NCI-H2227 (cell line): ENCODE results near the gene ZSWIM6.

Experiments
- DNase-seq: peaks from one replicate; lab custom pipeline; 2025; ENCODE audit not compliant: unreplicated experiment; lab: John Stamatoyannopoulos, UW

The ZSWIM6 gene

DNA sequence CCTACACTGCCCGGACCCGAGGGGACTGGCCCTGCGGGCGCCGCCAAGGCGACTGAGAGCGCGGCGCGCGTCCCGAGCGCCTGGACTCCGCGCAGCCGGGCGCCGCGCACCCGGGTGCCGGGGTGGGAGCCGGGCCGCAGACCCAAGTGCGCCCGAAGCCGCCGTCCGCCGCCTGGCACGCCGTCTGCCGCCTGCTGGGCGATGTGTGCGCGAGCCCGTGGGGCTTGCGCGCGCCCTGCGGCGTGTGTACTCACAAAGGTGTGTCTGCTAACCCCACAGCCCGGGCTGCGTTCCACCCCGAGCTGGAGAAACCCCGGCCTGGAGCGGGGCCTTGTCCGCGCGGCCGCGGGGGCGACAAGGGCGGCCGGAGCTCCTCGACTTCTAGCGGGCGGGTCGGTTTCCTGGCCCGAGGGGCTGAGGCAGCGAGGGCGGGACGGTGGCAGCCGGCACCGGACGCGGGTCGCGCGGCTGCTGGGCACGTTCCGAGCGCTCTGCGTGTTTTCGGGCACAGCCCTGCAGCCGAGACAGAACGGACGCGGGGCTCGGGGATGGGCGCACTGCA is 1.1 kb upstream of the ZSWIM6 start:
- DNase-seq, result peak; percentile 75

DNA sequence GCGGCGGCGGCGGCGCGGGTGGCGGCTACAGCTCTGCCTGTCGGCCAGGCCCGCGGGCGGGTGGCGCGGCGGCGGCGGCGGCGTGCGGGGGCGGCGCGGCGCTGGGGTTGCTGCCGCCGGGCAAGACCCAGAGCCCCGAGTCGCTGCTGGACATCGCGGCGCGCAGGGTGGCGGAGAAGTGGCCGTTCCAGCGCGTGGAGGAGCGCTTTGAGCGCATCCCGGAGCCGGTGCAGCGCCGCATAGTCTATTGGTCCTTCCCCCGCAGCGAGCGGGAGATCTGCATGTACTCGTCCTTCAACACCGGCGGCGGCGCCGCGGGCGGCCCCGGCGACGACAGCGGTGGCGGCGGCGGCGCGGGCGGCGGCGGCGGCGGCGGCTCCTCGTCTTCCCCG is 296 bp downstream of the ZSWIM6 start:
- peak; percentile 54 for DNase-seq

- peak; percentile 42 for DNase-seq
These were observed 828 bp downstream of the ZSWIM6 start for GRCh38 chr5:61332851-61333320.

DNA sequence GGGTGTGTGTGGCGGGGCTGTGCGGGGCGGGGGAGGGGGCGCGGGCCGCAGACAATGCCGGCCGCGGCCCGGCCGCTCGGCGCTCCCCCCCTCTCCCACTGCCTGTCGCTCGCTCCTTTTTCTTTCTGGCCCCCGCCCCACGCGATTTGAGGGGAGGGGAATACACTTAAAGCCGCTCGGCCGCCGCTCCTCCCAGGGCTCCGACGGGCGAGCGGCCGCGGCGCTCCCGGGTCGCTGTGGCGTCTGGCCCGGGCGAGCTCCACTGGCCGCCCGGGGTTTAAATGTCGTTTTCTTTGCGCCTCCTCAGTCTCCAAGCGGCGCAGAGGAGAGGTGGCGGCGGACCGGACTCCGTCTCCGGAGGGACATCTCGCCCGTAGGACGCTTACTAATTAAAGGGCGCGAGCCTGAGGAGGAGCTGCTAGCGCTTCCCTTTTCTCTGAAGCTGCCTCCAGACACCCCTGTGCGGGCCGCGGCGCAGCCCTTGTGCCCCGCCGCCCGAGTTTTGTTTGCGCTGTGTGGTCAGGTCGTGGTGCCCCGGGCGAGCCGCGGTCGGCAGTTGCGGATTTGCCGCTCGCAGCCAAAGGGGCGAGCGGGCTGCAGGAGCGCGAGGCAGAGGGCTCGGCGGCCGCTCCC is 1.4 kb downstream of the ZSWIM6 start:
- DNase-seq, result peak; percentile 46

DNA sequence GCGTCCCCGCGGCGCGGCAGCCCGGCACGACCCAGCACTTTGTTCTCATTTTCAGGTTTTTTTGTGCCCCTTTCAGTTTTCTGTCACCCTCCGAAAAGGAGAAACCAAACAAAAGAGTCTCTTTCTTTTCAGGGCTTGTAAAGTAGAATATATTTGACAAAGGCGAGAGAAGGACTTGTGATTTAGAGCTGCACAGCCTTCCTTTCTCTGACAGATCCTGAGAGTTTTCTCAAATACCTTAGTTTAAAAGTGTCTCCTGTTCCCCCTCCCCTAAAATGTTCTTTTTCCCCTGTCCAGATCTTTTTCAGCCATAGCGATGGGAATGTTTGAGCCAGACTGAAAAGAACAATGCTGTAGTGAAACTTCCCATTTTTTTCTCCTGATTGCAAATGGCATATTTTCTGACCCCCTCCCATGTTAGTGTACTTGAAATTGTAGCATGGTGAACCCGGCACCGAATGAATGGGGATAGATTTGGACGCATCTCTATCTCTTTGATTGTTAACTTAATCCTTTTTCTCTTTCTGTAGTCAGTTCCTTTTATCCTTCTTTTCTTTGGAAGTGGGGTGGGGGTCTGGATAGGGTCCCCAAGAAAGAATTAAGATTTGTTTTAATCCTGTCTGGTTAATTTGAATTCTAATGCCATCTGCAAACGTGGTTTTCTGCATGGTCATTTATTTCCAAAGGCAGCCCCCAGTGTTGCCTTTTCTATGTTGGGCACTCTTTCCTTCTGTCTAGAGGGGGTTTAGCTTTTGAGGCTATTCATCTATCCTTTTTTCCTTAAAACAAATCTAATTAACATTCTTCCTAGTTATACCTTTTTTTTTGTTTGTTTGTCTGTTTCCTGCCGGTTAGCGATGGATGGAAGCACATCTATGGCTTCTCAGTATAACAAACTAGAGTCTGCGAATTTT is 2.2 kb downstream of the ZSWIM6 start:
- no peak for DNase-seq

- peak; percentile 12 for DNase-seq
These were observed 3.0 kb downstream of the ZSWIM6 start for GRCh38 chr5:61334868-61335615.

GRCh38 chr5:61339764-61340163 is 7.7 kb downstream of the ZSWIM6 start:
- DNase-seq, result no peak

- DNase-seq, result no peak
These were observed 8.8 kb downstream of the ZSWIM6 start for GRCh38 chr5:61340775-61341361.

GRCh38 chr5:61342071-61342501 is 10.0 kb downstream of the ZSWIM6 start:
- DNase-seq, result no peak

DNA sequence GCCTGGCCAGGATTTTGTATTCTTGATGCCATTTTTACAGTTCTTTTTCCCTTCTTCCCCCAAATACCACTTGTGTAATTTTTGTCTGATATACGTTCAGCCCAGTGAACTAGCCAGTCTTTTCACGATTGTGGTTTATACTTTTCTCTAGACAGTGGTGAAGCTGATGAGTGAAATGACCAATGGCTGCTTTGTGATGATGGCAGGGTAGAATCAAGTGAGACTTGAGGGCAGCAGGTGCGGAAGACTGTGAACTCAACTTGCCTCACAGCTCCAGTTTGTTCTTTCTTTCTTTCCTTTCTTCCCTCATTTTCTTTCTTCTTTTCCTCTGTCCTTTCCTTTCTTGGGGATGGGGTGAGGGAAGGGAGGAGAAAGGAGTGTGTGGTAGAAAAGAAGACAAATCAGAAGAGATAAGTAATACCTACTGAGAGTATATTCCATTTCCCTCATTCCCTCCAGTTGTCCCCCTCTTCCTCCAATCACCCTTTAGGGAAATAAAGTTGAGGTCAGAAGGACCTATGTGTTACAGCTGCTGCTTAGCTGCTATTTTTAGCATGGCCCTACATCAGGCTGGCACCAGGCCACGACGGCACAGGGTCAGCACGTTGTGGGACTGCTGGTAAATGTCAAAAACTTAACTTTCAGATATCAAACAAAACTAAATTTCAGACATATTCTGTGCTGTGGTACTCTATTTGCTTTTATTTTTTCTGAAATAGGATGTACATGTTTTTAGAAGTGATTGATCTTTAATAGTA is 12.3 kb downstream of the ZSWIM6 start:
- DNase-seq, result no peak

GRCh38 chr5:61346511-61346910 is 14.5 kb downstream of the ZSWIM6 start:
- no peak for DNase-seq

GRCh38 chr5:61347080-61347479 is 15.0 kb downstream of the ZSWIM6 start:
- DNase-seq, result no peak

DNA sequence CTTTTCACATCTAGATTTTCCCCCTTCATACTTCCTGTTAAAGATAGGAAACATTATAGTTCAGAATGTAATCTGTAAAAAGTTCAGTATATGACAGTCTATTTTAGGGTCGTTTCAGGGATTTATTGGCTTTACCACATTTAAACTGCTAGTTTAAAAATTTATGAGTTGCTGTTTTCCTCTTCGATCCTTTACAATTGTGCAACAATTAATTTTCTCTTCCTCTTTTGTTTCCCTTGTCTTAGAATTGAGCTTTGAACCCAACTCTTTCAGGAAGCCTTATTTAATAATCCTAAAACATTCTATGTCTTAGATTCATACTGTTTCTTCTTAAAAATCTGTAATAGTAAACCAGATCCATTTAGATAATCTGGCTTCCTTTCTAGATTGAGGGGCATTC is 16.4 kb downstream of the ZSWIM6 start:
- DNase-seq, result no peak

DNA sequence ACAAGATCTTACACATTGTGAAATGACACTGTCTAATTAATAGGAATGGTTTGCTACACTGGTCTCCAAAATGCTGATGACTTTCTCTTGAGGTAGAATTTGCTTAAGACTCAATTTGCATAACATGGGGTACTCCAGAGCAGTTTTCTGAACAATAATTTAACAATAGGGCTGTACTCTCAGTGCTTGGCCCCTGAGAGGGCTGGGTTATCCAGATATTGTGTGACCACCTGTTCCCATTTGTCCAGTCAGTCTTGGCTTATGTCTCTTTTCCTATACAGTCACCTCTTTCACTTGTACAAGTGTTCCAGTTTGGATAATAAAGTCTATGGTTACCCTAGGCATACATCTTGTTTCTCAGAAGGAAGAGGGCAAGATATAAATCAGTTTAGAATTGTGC is 17.9 kb downstream of the ZSWIM6 start:
- DNase-seq, result no peak

GRCh38 chr5:61350535-61350934 is 18.5 kb downstream of the ZSWIM6 start:
- no peak for DNase-seq

DNA sequence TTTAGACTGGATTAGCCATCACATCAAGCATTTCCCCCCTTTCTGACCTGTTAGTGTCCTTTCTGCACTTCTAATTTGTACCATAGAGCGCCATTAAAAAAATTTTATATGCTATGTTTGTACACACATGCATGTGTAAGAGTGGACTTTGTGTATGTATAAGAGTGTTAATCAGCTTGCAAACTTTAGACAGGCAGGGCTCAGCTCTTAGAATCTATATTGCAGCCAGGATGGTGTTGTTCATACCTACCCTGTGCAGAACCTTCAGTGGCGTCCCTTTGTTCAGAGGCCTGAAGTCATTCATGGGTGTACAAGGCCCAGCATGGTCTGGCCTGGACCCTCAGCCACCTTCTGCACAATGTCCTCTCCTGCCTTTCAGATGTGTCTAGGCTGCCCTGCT is 19.7 kb downstream of the ZSWIM6 start:
- DNase-seq, result no peak

DNA sequence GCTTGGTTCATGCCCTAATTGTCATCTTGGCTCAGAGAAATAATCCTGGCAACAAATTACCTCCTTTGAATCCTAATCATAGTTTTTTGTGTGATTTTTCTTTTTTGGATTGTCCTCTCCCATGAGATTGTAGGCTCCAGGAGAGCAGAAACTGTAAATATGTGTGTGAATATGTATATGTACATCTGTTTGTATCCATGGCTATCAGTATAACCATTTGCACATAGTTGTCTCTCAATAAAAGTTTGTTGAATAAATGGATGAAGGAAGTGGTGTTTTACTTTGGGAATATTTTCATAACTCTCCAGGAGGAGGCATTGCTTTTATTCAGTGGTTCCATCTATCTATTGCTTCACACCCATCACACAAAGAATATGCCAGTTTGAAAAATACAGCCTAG is 20.1 kb downstream of the ZSWIM6 start:
- no peak for DNase-seq

DNA sequence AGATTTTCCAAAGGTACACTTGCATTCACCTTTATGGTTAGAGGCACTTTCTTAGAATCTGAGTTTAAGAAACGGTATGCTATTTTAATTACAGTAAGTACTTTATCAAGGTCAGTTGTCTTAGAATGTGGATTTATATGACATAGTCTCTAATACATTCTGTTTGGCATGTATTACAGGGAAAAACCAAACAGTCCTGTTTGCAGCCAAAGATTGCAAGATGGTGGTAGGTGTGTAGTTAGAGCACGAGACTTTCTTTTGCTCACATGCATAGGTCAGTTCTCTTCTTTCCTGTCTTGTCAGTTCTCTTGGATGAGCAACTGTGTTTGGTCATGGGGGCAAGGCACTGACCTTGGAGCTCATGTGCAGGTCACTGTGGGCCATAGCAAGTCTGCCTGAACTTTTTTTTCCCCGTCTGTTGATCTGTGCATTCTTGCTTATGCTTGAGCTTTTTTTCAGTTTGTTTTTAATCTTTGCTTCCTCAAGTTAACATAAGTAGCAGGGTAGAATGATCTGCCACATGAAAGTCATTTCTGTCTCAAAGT is 20.6 kb downstream of the ZSWIM6 start:
- no peak for DNase-seq

DNA sequence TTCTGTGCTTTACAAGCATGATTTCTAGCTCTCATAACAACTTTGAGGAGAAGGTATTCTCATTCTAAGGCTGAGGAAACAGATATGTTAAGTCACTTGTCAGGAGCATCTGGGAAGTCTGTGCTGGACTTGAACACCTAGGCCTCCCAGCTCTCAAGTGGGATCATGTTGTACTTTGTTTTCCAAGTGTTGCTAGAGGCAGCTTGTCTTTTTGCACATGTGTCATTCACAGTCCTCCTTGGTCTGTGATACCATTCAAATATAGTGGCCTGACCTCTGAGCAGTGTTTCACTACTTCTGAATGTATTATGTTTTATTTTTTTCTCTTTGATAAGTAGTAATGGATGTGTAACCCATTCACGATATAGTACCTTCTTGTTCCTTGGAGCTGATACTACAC is 21.2 kb downstream of the ZSWIM6 start:
- DNase-seq, result no peak

DNA sequence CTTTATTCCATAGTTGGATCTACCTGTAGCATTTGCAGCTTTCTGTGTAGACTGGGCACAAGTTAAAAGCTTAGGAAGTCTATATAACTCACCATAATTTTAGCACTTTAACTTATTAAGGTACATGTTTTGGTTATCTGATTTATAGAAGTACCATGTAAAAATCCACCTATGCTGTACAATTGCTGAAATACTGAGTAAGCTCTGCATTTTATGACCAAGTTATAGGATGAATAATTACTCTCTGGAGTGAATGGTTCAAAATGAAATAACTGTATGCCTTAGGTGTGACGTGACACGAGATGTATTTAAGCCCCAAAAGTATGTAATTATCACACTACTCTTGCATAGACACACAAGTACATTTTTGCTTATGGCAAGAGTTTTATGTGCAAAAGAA is 22.1 kb downstream of the ZSWIM6 start:
- DNase-seq, result no peak
